DMS 273 (cell line): ENCODE data around the gene RFTN1.
A peak's percentile ranks its signal among the peaks of the same experiment; 100 is the strongest.

Source experiments
- DNase-seq: peaks from one replicate; lab custom pipeline; 2025; ENCODE audit not compliant: unreplicated experiment; lab: John Stamatoyannopoulos, UW

RFTN1 gene

DNA sequence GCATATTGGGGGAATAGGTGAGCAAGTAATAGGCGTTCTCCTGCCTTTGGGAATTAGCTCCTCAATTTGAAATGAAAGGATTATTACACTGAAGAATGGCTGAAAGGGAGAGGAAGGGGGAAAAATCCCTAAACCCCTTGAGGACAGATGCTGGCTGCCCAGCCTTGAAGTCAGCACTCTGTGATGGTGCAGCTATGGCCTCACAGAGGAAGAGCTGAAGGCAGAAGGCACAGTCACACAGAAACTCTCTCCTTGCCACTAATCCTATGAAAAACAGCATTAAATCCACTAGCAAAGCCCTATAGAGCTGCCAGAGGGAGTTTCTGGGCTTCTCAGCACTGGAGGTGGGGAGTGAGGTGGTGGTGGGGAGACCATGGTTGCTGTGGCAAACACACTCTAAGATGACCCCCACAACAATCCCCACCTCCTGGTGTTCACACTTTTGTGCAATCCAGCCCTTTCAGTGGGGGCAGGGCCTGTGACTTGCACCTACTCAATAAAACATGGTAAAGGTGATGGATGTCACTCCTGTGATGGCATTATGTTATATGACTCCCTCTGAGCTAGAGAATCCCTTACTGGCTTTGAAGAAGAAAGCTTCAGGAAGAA, 101.2 kb downstream of the RFTN1 start:
- DNase-seq = no peak

DNA sequence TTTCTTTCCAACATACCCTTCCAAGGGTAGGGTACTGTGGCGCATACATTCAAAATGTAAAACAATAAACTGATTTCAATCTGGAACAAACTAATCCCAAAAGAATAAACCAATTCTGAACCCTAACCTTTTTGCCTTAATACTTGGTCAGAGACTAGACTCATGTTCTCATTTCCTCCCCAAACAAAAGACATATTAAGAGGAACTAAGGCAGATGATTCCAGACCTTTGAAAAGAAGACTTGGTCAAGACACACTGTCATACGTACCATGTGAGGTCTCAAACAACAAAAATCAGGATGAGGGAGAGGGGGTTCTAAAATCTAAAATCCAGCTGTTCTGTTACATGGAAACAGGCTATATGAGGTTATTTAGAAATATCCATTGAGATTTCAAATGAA, 102.1 kb downstream of the RFTN1 start:
- no peak for DNase-seq

GRCh38 chr3:16410659-16411058, 102.8 kb downstream of the RFTN1 start:
- no peak for DNase-seq

- DNase-seq = no peak
Observed at GRCh38 chr3:16409032-16409431, 104.5 kb downstream of the RFTN1 start.

DNA sequence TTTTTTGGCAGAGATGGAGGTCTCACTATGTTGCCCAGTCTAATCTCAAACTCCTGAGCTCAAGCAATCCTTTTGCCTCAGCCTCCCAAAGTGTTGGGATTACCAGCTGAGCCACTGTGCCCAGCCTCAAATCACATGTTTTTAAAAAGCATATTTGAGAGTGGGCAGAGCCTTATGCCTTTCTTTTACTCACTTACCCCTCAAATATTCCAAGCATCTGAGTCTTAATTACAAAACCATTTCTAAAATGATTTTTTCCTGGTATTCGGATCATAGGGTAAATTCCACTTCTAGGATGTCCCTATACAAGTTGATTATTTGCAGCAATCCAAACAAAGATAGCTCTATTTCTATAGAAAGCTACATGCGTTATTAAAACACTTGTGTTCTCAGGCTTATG, 106.1 kb downstream of the RFTN1 start:
- no peak for DNase-seq

DNA sequence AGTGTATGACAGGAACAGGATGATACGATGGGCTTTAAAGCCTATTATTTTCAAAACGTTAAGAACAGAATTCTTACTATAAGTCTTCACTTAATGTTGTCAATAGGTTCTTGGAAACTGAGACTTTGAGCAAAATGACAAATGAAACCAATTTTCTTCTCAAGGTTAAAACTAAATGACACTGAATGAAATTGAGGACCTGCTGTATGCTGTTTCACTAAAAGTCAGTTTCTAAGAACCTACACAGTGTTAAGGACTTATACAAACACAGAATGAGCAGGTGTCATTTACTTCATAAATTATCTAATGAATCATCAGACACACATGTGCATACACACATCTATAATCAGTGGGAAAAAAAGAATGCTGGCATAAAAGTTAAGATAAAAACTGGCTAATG, 106.9 kb downstream of the RFTN1 start:
- no peak for DNase-seq

- no peak for DNase-seq
Observed at GRCh38 chr3:16406166-16406565, 107.3 kb downstream of the RFTN1 start.

GRCh38 chr3:16404349-16404895, 109.1 kb downstream of the RFTN1 start:
- DNase-seq = no peak

GRCh38 chr3:16402451-16402850, 111.0 kb downstream of the RFTN1 start:
- DNase-seq = no peak

DNA sequence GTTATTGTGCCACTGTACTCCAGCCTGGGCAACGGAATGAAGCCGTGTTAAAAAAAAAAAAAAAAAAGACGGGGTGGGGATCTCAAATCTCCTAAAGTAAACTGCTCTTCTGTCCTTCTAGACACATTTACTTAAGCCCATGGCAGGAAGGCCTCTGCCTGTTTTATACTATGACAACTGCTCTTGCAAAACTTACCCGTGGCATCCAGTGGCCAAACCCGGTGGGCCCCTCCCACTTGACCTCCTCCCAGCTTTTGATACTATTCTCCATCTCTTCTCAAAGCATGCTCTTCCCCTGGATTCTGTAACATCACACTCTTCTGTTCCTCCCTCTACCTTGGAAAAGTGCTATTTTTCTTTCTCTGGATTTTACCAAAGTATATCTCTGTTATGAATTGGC, 112.2 kb downstream of the RFTN1 start:
- no peak for DNase-seq

GRCh38 chr3:16400106-16400931, 113.2 kb downstream of the RFTN1 start:
- DNase-seq = peak; percentile 78

GRCh38 chr3:16399473-16399872, 114.0 kb downstream of the RFTN1 start:
- DNase-seq = peak; percentile 93

DNA sequence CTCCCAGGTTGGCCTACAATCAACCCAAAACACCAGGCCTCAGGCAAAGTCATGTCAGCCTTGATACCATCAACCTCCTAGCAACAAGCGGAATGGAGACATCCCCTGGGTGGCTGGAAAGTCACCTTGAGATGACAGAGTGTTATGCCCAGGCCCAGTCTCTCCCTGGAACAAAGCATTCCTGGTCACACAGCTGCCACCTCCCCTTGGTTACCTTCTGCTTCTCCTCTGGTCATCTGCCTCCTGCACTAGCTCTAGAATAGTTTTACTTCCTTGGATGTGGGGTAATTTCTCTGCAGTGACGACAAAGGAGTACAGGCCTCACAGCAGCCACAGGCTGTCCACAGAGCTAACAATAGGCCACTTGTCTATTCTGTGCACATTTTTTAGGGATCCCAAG, 114.9 kb downstream of the RFTN1 start:
- peak; percentile 14 for DNase-seq

GRCh38 chr3:16396202-16396601, 117.3 kb downstream of the RFTN1 start:
- DNase-seq = peak; percentile 7

DNA sequence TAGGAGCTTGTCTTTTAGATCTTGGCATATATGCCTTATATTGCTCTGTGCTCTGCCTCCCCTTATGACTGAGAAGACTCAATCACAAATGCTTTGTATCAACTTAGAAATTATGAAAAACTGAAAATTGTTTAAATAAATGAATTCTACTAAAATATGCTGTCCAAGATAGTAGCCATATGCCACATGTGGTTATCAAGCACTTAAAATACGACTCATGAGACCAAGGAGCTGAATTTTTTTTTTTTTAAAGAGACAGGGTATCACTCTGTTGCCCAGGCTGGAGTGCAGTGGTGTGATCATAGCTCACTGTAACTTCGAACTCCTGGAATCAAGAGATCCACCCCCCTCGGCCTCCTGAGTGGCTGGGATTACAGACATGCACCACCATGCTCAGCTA, 118.3 kb downstream of the RFTN1 start:
- DNase-seq = no peak

GRCh38 chr3:16394639-16395038, 118.9 kb downstream of the RFTN1 start:
- DNase-seq = no peak

GRCh38 chr3:16392717-16393116, 120.8 kb downstream of the RFTN1 start:
- peak; percentile 57 for DNase-seq

- peak; percentile 50 for DNase-seq
Observed at GRCh38 chr3:16392065-16392464, 121.4 kb downstream of the RFTN1 start.

DNA sequence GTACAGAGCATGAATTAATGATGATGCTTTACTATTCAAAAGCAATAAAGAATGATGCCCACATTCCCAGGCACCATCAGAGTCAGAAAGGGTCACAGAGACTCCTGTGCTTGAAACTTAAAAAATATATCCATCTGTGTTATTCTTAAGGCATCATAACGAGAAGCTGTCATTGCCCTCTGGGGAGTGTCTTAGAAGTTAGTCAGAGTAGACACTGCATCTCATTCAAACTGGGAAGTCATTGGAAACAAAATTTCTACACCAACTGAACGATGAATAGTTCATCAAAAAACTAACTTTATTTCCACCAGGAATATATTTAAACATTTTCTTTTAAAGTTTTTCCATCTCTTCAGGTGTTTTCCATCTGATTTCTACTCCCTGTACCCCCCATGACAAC, 122.9 kb downstream of the RFTN1 start:
- no peak for DNase-seq

- DNase-seq = peak; percentile 10
Observed at GRCh38 chr3:16388850-16389441, 124.6 kb downstream of the RFTN1 start.

GRCh38 chr3:16386561-16386960, 126.9 kb downstream of the RFTN1 start:
- no peak for DNase-seq

GRCh38 chr3:16385151-16385550, 128.3 kb downstream of the RFTN1 start:
- no peak for DNase-seq
